Measurements from ENCODE around the gene PLA2G4B. TPM values are rescaled to one million over a fixed set of nuclear protein-coding genes. Genes with fewer than 3 reads are reported as not detected.

PLA2G4B gene
- total RNA-seq, 1 donor from 2014 or later, result 8.2 TPM

GRCh38 chr15:41810651-41811431 is 27.8 kb upstream of the PLA2G4B start:
- H3K36me3 ChIP-seq (ENCODE audit: control insufficient read depth, insufficient read depth, low read length), result peaks cover 36% of the 10 kb centered on the region
- no peaks in the 10 kb centered on the region for H3K27me3 ChIP-seq (ENCODE audit: control insufficient read depth, insufficient read depth, low read length)
- DNase-seq (ENCODE audit: low read depth), result no peak
- TF ChIP-seq, protein P1, sequence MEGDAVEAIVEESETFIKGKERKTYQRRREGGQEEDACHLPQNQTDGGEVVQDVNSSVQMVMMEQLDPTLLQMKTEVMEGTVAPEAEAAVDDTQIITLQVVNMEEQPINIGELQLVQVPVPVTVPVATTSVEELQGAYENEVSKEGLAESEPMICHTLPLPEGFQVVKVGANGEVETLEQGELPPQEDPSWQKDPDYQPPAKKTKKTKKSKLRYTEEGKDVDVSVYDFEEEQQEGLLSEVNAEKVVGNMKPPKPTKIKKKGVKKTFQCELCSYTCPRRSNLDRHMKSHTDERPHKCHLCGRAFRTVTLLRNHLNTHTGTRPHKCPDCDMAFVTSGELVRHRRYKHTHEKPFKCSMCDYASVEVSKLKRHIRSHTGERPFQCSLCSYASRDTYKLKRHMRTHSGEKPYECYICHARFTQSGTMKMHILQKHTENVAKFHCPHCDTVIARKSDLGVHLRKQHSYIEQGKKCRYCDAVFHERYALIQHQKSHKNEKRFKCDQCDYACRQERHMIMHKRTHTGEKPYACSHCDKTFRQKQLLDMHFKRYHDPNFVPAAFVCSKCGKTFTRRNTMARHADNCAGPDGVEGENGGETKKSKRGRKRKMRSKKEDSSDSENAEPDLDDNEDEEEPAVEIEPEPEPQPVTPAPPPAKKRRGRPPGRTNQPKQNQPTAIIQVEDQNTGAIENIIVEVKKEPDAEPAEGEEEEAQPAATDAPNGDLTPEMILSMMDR (IDR thresholded peaks at IDR 0.05; ENCODE audit: insufficient read depth, low read length, severe bottlenecking), result no peak
- FAIRE-seq, result no peak
- no peak overlapping the region for H3K4me3 ChIP-seq (ENCODE audit: low read depth, low read length)

- DNase-seq (ENCODE audit: low read depth) (peak; percentile 66), FAIRE-seq (peak; percentile 93)
- no peak overlapping the region for H3K4me3 ChIP-seq (ENCODE audit: low read depth, low read length)
- H3K27me3 ChIP-seq (ENCODE audit: control insufficient read depth, insufficient read depth, low read length), result no peaks in the 10 kb centered on the region
- TF ChIP-seq, protein P1 (IDR thresholded peaks at IDR 0.05; ENCODE audit: insufficient read depth, low read length, severe bottlenecking), result peak; percentile 91
- H3K36me3 ChIP-seq (ENCODE audit: control insufficient read depth, insufficient read depth, low read length), result peaks cover 39% of the 10 kb centered on the region
These were observed 27.0 kb upstream of the PLA2G4B start for GRCh38 chr15:41811432-41812195.

DNA sequence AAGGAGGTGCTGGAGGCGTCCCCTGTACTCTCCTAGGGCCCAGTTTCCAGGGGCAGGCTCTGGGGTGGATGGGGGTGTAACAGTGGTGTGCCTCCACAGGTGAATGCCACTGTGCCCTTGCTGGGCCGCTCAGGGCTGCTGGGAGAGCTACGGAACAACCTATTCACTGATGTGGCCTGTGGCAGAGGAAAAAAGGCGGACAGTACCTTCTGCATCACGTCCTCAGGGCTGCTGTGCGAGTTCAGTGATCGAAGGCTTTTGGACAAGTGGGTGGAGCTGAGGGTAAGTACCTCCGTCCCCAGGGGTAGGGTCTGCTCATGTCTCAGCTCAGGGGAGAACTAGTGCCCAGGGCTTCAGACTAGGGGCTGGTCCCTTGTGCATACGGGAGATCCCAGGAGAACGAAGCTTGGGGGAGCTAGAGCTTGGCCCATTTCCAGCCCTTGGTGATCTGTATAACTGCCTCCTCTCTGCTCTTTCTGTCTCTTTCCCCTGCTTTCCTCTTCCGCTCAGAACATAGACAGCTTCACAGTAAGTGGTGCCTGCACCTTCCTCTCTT is 25.7 kb upstream of the PLA2G4B start:
- TF ChIP-seq, protein P1 (IDR thresholded peaks at IDR 0.05; ENCODE audit: insufficient read depth, low read length, severe bottlenecking), result no peak
- DNase-seq (ENCODE audit: low read depth), result no peak
- no peaks in the 10 kb centered on the region for H3K27me3 ChIP-seq (ENCODE audit: control insufficient read depth, insufficient read depth, low read length)
- no peak overlapping the region for H3K4me3 ChIP-seq (ENCODE audit: low read depth, low read length)
- no peak for FAIRE-seq
- H3K36me3 ChIP-seq (ENCODE audit: control insufficient read depth, insufficient read depth, low read length), result peaks cover 49% of the 10 kb centered on the region

GRCh38 chr15:41813426-41813825 is 25.2 kb upstream of the PLA2G4B start:
- Histone ChIP-seq H3K27me3 (ENCODE audit: control insufficient read depth, insufficient read depth, low read length) (no peaks in the 10 kb centered on the region), H3K36me3 (ENCODE audit: control insufficient read depth, insufficient read depth, low read length) (peaks cover 53% of the 10 kb centered on the region), H3K4me3 (ENCODE audit: low read depth, low read length) (no peak overlapping the region)
- FAIRE-seq, result no peak
- TF ChIP-seq, protein P1 (IDR thresholded peaks at IDR 0.05; ENCODE audit: insufficient read depth, low read length, severe bottlenecking), result no peak
- no peak for DNase-seq (ENCODE audit: low read depth)

- Histone ChIP-seq H3K4me3 (ENCODE audit: low read depth, low read length) (no peak overlapping the region), H3K27me3 (ENCODE audit: control insufficient read depth, insufficient read depth, low read length) (no peaks in the 10 kb centered on the region), H3K36me3 (ENCODE audit: control insufficient read depth, insufficient read depth, low read length) (peaks cover 55% of the 10 kb centered on the region)
- TF ChIP-seq, protein P1 (IDR thresholded peaks at IDR 0.05; ENCODE audit: insufficient read depth, low read length, severe bottlenecking), result no peak
- FAIRE-seq (no peak), DNase-seq (ENCODE audit: low read depth) (no peak)
These were observed 24.1 kb upstream of the PLA2G4B start for GRCh38 chr15:41814534-41814933.
